Endodermal cell (in vitro differentiated cells): ENCODE measurements around the gene COL26A1. TPM values are rescaled to one million over a fixed set of nuclear protein-coding genes. Genes with fewer than 3 reads are reported as not detected.
A peak's percentile ranks its signal among the peaks of the same experiment; 100 is the strongest.
"Not testable (repeated sequence)": the region's sequence is repeated elsewhere in the genome, so short reads cannot be mapped to it uniquely, and the experiment has no call there.

ENCODE experiments used
- DNase-seq: peaks from one replicate; pipeline ENCODE4 v3.0.0-alpha.2; 2017
- H3K27ac ChIP-seq: 2 replicates; pipeline ENCODE4 v1.5.1; 2013; ENCODE audit warnings: mild to moderate bottlenecking, low read depth, low read length, moderate library complexity
- H3K27me3 ChIP-seq: 2 replicates; pipeline ENCODE4 v1.6.1; 2013; ENCODE audit warnings: mild to moderate bottlenecking, low read length, moderate library complexity; ENCODE audit not compliant: insufficient read depth, control insufficient read depth, poor library complexity, severe bottlenecking
- H3K36me3 ChIP-seq: 2 replicates; pipeline ENCODE4 v1.7.0; 2013; ENCODE audit warnings: mild to moderate bottlenecking, low read length, moderate library complexity; ENCODE audit not compliant: control insufficient read depth, insufficient read depth
- H3K4me1 ChIP-seq: one replicate; pipeline ENCODE4 v1.7.0; 2013; ENCODE audit warnings: low read length; ENCODE audit not compliant: control insufficient read depth, insufficient read depth
- H3K4me3 ChIP-seq: 2 replicates; pipeline ENCODE4 v1.5.1; 2013; ENCODE audit warnings: mild to moderate bottlenecking, low read length, moderate library complexity
- H3K9ac ChIP-seq: 2 replicates; pipeline ENCODE4 v1.6.1; 2013; ENCODE audit warnings: mild to moderate bottlenecking, low read length, moderate library complexity; ENCODE audit not compliant: poor library complexity, severe bottlenecking; ENCODE audit errors: extremely low read depth
- H3K9me3 ChIP-seq: 2 replicates; pipeline ENCODE4 v1.6.1; 2013; ENCODE audit warnings: mild to moderate bottlenecking, low read length, moderate library complexity; ENCODE audit not compliant: control insufficient read depth
- H3K27ac Mint-ChIP-seq: 2 replicates; pipeline ENCODE4 v1.8.0; 2020; ENCODE audit warnings: mixed read lengths
- H3K27me3 Mint-ChIP-seq: 2 replicates; pipeline ENCODE4 v1.8.0; 2021; ENCODE audit warnings: mild to moderate bottlenecking, mixed read lengths; ENCODE audit not compliant: insufficient read depth
- H3K36me3 Mint-ChIP-seq: 2 replicates; pipeline ENCODE4 v1.8.0; 2020; ENCODE audit warnings: low read depth, mixed read lengths
- H3K4me1 Mint-ChIP-seq: 2 replicates; pipeline ENCODE4 v1.8.0; 2020; ENCODE audit warnings: mixed read lengths
- H3K4me3 Mint-ChIP-seq: 2 replicates; pipeline ENCODE4 v1.8.0; 2020; ENCODE audit warnings: mild to moderate bottlenecking, moderate library complexity, mixed read lengths
- H3K9me3 Mint-ChIP-seq: 2 replicates; pipeline ENCODE4 v1.8.0; 2020; ENCODE audit warnings: mild to moderate bottlenecking, mixed read lengths
- CTCF ChIP-seq: fragments of 200-600 bp; sonication (generic); conservative IDR thresholded peaks from 2 replicates; pipeline ENCODE4 v1.5.0; 2021; ENCODE audit warnings: antibody characterized with exemption, mild to moderate bottlenecking
- WGBS, 2 experiments: methylation state at CpG; one replicate each; pipeline versions ENCODE4 v1.1.5 to v1.1.7; 2013; ENCODE audit warnings: missing lambda C conversion rate in 2 of 2, mixed read lengths in 1 of 2; ENCODE audit not compliant: insufficient coverage in 1 of 2, insufficient read length in 1 of 2; 5-methylcytosine and 5-hydroxymethylcytosine counted together
- total RNA-seq, 2 donors: library from RNA; stranded (reverse); fragmentation: NEBNext Ultra II Directional in 1 of 2; extraction: Animal tissue kit (Norgen Biotek cat#: 25700) in 1 of 2; gene quantifications; 2 replicates in 1 of 2; 3 replicates in 1 of 2; pipeline ENCODE4 v1.2.1, GENCODE V29; 2021

COL26A1 gene
- total RNA-seq, 2 donors from 2014 or later: 41.2 to 47.0 TPM

- H3K27ac Mint-ChIP-seq: peak overlapping the region; percentile 41
- no peaks in the 10 kb centered on the region for H3K27me3 ChIP-seq
- no peaks in the 10 kb centered on the region for H3K4me1 ChIP-seq
- 93 to 94% methylated on average over 5 to 11 of the region's 11 CpGs for WGBS, 2 experiments
- peaks cover 11% of the 10 kb centered on the region for H3K36me3 Mint-ChIP-seq
- no peaks in the 10 kb centered on the region for H3K4me1 Mint-ChIP-seq
- no peaks in the 10 kb centered on the region for H3K9me3 ChIP-seq
- no peak overlapping the region for H3K4me3 ChIP-seq
- H3K9me3 Mint-ChIP-seq: no peaks in the 10 kb centered on the region
- H3K27ac ChIP-seq: no peak overlapping the region
- H3K27me3 Mint-ChIP-seq: no peaks in the 10 kb centered on the region
- H3K4me3 Mint-ChIP-seq: no peak overlapping the region
- H3K36me3 ChIP-seq: no peaks in the 10 kb centered on the region
- TF ChIP-seq CTCF: no peak
- DNase-seq: no peak
- no peak overlapping the region for H3K9ac ChIP-seq
Observed at GRCh38 chr7:101428093-101428866, 65.6 kb downstream of the COL26A1 start.

- H3K36me3 ChIP-seq: no peaks in the 10 kb centered on the region
- no peaks in the 10 kb centered on the region for H3K27me3 Mint-ChIP-seq
Observed at GRCh38 chr7:101432316-101432715, 69.6 kb downstream of the COL26A1 start.

GRCh38 chr7:101433688-101434087 lies 71.0 kb downstream of the COL26A1 start:
- Mint-ChIP-seq H3K27ac (no peak overlapping the region), H3K27me3 (no peaks in the 10 kb centered on the region), H3K9me3 (no peaks in the 10 kb centered on the region), H3K4me3 (no peak overlapping the region), H3K4me1 (peaks cover 5% of the 10 kb centered on the region), H3K36me3 (peaks cover 6% of the 10 kb centered on the region)
- Histone ChIP-seq H3K9me3 (no peaks in the 10 kb centered on the region), H3K4me1 (no peaks in the 10 kb centered on the region), H3K9ac (no peak overlapping the region), H3K27ac (no peak overlapping the region), H3K4me3 (no peak overlapping the region), H3K27me3 (no peaks in the 10 kb centered on the region), H3K36me3 (no peaks in the 10 kb centered on the region)
- 83 to 93% methylated on average over 2 to 3 of the region's 4 CpGs for WGBS, 2 experiments
- DNase-seq: no peak
- TF ChIP-seq CTCF: no peak

More at GRCh38 chr7:101432316-101432715, 69.6 kb downstream of the COL26A1 start:
- Mint-ChIP-seq H3K9me3 (no peaks in the 10 kb centered on the region), H3K27ac (no peak overlapping the region), H3K4me3 (no peak overlapping the region), H3K4me1 (peaks cover 5% of the 10 kb centered on the region), H3K36me3 (peaks cover 6% of the 10 kb centered on the region)
- TF ChIP-seq CTCF: no peak
- Histone ChIP-seq H3K4me1 (no peaks in the 10 kb centered on the region), H3K27me3 (no peaks in the 10 kb centered on the region), H3K27ac (no peak overlapping the region), H3K4me3 (no peak overlapping the region), H3K9ac (no peak overlapping the region), H3K9me3 (no peaks in the 10 kb centered on the region)
- 92 to 99% methylated on average over 2 to 3 of the region's 3 CpGs for WGBS, 2 experiments
- no peak for DNase-seq

- H3K4me1 Mint-ChIP-seq, H3K9ac ChIP-seq, H3K4me1 ChIP-seq, H3K27ac ChIP-seq, H3K9me3 ChIP-seq, H3K27ac Mint-ChIP-seq, H3K36me3 Mint-ChIP-seq, H3K27me3 ChIP-seq, H3K4me3 Mint-ChIP-seq, H3K9me3 Mint-ChIP-seq, H3K4me3 ChIP-seq, H3K27me3 Mint-ChIP-seq, DNase-seq, H3K36me3 ChIP-seq: not testable (repeated sequence)
- WGBS, 2 experiments: 90 to 92% methylated on average over 7 to 8 of the region's 8 CpGs
Observed at GRCh38 chr7:101434155-101434554, 71.5 kb downstream of the COL26A1 start.
